ENCODE measurements around the gene SEMA3B. TPM values are rescaled to one million over a fixed set of nuclear protein-coding genes. Genes with fewer than 3 reads are reported as not detected.

Gene SEMA3B
- total and polyA plus RNA-seq, 5 donors from 2014 or later: 1.7 TPM; not detected in 4

GRCh38 chr3:50327129-50327528 lies 58.2 kb downstream of the SEMA3B start:
- H3K36me3 ChIP-seq (ENCODE audit: control insufficient read depth, insufficient read depth, low read length): peaks cover 35% of the 10 kb centered on the region
- peaks cover 2 to 41% (median 11%) of the 10 kb centered on the region in 4 donors for H3K4me1 Mint-ChIP-seq

More at GRCh38 chr3:50327129-50327528, 58.2 kb downstream of the SEMA3B start:
- DNase-seq: no peak
- Mint-ChIP-seq H3K27me3 (no peaks in the 10 kb centered on the region), H3K36me3 (peaks cover 10% of the 10 kb centered on the region), H3K4me3 (peak overlapping the region; percentile 91 to 96 (median 93)), H3K9me3 (no peaks in the 10 kb centered on the region), H3K27ac (peak overlapping the region in 2 of 3 donors; percentile 51 to 95)
- H3K4me1 ChIP-seq (ENCODE audit: control insufficient read depth, insufficient read depth, low read length, poor library complexity, severe bottlenecking): peaks cover 22% of the 10 kb centered on the region
- no peaks in the 10 kb centered on the region for H3K9me3 ChIP-seq (ENCODE audit: control insufficient read depth in 2 of 2, low read length in 2 of 2)
- H3K4me3 ChIP-seq (ENCODE audit: low read depth, low read length): peak overlapping the region; percentile 58
- ATAC-seq (ENCODE audit: low read depth in 2 of 2): no peak
- no peaks in the 10 kb centered on the region for H3K27me3 ChIP-seq (ENCODE audit: control insufficient read depth, insufficient read depth, low read length)
- peak overlapping the region; percentile 85 for H3K27ac ChIP-seq (ENCODE audit: insufficient read depth, low read length, poor library complexity, severe bottlenecking)

Other genes with a start within 250 kb of the SEMA3B start
- gene RBM5, start 180.2 kb upstream of the SEMA3B start, total RNA-seq: 395 TPM
- gene RBM5, start 180.2 kb upstream of the SEMA3B start, polyA plus RNA-seq: 10 to 100 TPM; 29.6 to 44.3 (median 37.7) TPM
- gene SEMA3F, start 113.8 kb upstream of the SEMA3B start, total RNA-seq: 0.52 TPM
- gene SEMA3F, start 113.8 kb upstream of the SEMA3B start, polyA plus RNA-seq: not detected
- gene GNAT1, start 77.5 kb upstream of the SEMA3B start, total RNA-seq: not detected
- not detected for gene GNAT1, start 77.5 kb upstream of the SEMA3B start, polyA plus RNA-seq
- gene SLC38A3, start 63.9 kb upstream of the SEMA3B start, total RNA-seq: not detected
- gene SLC38A3, start 63.9 kb upstream of the SEMA3B start, polyA plus RNA-seq: not detected
- gene GNAI2, start 32.9 kb upstream of the SEMA3B start, total RNA-seq: 373 TPM
- gene GNAI2, start 32.9 kb upstream of the SEMA3B start, polyA plus RNA-seq: 100 to 1,000 TPM; 544 to 696 (median 614) TPM
- not detected for gene LSMEM2, start 9.9 kb downstream of the SEMA3B start, total RNA-seq
- gene LSMEM2, start 9.9 kb downstream of the SEMA3B start, polyA plus RNA-seq: under 1 TPM in 1 of 4 donors, not detected in 3; 0.22 TPM
- 39.9 TPM for gene IFRD2, start 23.3 kb downstream of the SEMA3B start, total RNA-seq
- 10 to 100 TPM; 40.6 to 51.9 (median 43.4) TPM for gene IFRD2, start 23.3 kb downstream of the SEMA3B start, polyA plus RNA-seq
- gene HYAL3, start 30.3 kb downstream of the SEMA3B start, total RNA-seq: 2.4 TPM
- 1 to 10 TPM; 1.8 to 8.3 (median 5.6) TPM for gene HYAL3, start 30.3 kb downstream of the SEMA3B start, polyA plus RNA-seq
- 31.9 TPM for gene NAA80, start 30.3 kb downstream of the SEMA3B start, total RNA-seq
- gene NAA80, start 30.3 kb downstream of the SEMA3B start, polyA plus RNA-seq: 10 to 100 TPM; 13.6 to 23.5 (median 14.6) TPM
- gene HYAL1, start 34.4 kb downstream of the SEMA3B start, total RNA-seq: 0.35 TPM
- gene HYAL1, start 34.4 kb downstream of the SEMA3B start, polyA plus RNA-seq: under 1 TPM in 3 of 4 donors, not detected in 1; 0.07 to 0.31 (median 0.10) TPM
- 1.5 TPM for gene HYAL2, start 53.6 kb downstream of the SEMA3B start, total RNA-seq
- gene HYAL2, start 53.6 kb downstream of the SEMA3B start, polyA plus RNA-seq: 1 to 10 TPM; 2.7 to 6.5 (median 5.1) TPM
- 17.5 TPM for gene TUSC2, start 59.1 kb downstream of the SEMA3B start, total RNA-seq
- gene TUSC2, start 59.1 kb downstream of the SEMA3B start, polyA plus RNA-seq: 10 to 100 TPM; 44.6 to 55.6 (median 49.9) TPM
- gene RASSF1, start 71.7 kb downstream of the SEMA3B start, total RNA-seq: 76.0 TPM
- gene RASSF1, start 71.7 kb downstream of the SEMA3B start, polyA plus RNA-seq: 10 to 100 TPM; 48.4 to 67.4 (median 54.7) TPM
- 1.6 TPM for gene ZMYND10, start 76.6 kb downstream of the SEMA3B start, total RNA-seq
- gene ZMYND10, start 76.6 kb downstream of the SEMA3B start, polyA plus RNA-seq: under 1 TPM in 1 of 4 donors, not detected in 3; 0.09 TPM
- 30.1 TPM for gene NPRL2, start 81.6 kb downstream of the SEMA3B start, total RNA-seq
- 10 to 100 TPM; 43.0 to 51.8 (median 49.6) TPM for gene NPRL2, start 81.6 kb downstream of the SEMA3B start, polyA plus RNA-seq
- 28.5 TPM for gene CYB561D2, start 81.7 kb downstream of the SEMA3B start, total RNA-seq
- 10 to 100 TPM; 66.3 to 92.2 (median 79.2) TPM for gene CYB561D2, start 81.7 kb downstream of the SEMA3B start, polyA plus RNA-seq
- gene TMEM115, start 90.4 kb downstream of the SEMA3B start, total RNA-seq: 18.3 TPM
- gene TMEM115, start 90.4 kb downstream of the SEMA3B start, polyA plus RNA-seq: 10 to 100 TPM; 33.5 to 38.6 (median 36.5) TPM
- gene CACNA2D2, start 234.5 kb downstream of the SEMA3B start, total RNA-seq: 1.2 TPM
- gene CACNA2D2, start 234.5 kb downstream of the SEMA3B start, polyA plus RNA-seq: under 1 TPM; 0.24 to 0.52 (median 0.28) TPM

All from CD4-positive, CD25-positive, alpha-beta regulatory T cell (primary cell).